IMR-90 (cell line): Measurements from ENCODE around the gene DPP8. TPM values are rescaled to one million over a fixed set of nuclear protein-coding genes. Genes with fewer than 3 reads are reported as not detected.

Experiments used
- ATAC-seq: fragments of 200-7000 bp; cut with Tn5 transposase; 2 replicates; pipeline ENCODE4 v1.9.1; 2020; ENCODE audit warnings: low read depth, mild to moderate bottlenecking, moderate library complexity
- BruUV-seq: library from RNA; stranded (reverse); fragments of 400-500 nt; replicated peaks from 2 replicates; lab custom pipeline; 2021; lab: Mats Ljungman, UMichigan
- CTCF ChIA-PET: fragments of 300-600 bp; formaldehyde crosslinking; extraction: SDS; loops from one replicate; lab custom pipeline; 2021; ENCODE audit warnings: antibody characterized with exemption; lab: Yijun Ruan, JAX
- POLR2A ChIA-PET: fragments of 300-600 bp; sonication (Branson Sonifier 250); formaldehyde crosslinking; loops from one replicate; lab custom pipeline; 2022; ENCODE audit warnings: antibody characterized with exemption; ENCODE audit not compliant: unreplicated experiment; lab: Charles Lee
- DNase-seq: peaks from one replicate; pipeline ENCODE4 v3.0.0; 2013
- H2AFZ ChIP-seq: replicated peaks from 2 replicates; pipeline ENCODE3; 2013; ENCODE audit warnings: low read length, mild to moderate bottlenecking; ENCODE audit not compliant: poor library complexity
- H2AK5ac ChIP-seq: 2 replicates; pipeline ENCODE4 v1.6.1; 2013; ENCODE audit warnings: low read depth, low read length, inconsistent platforms
- H2AK9ac ChIP-seq: replicated peaks from 2 replicates; pipeline ENCODE3; 2013; ENCODE audit warnings: mild to moderate bottlenecking, low read depth, low read length, moderate library complexity; ENCODE audit not compliant: poor library complexity
- H2BK120ac ChIP-seq: 2 replicates; pipeline ENCODE4 v1.6.1; 2013; ENCODE audit warnings: low read depth, low read length, inconsistent platforms
- H2BK15ac ChIP-seq: 3 replicates; pipeline ENCODE4 v1.6.1; 2013; ENCODE audit warnings: low read depth, low read length, inconsistent platforms
- H2BK20ac ChIP-seq: 2 replicates; pipeline ENCODE4 v1.6.1; 2013; ENCODE audit warnings: low read depth, mild to moderate bottlenecking, inconsistent platforms, low read length, moderate library complexity
- H2BK5ac ChIP-seq: 2 replicates; pipeline ENCODE4 v1.6.1; 2013; ENCODE audit warnings: mild to moderate bottlenecking, low read depth, low read length, inconsistent platforms; ENCODE audit not compliant: poor library complexity, severe bottlenecking
- H3K14ac ChIP-seq: replicated peaks from 2 replicates; pipeline ENCODE4 v1.6.1; 2013; ENCODE audit warnings: low read depth, low read length, inconsistent platforms
- H3K18ac ChIP-seq: 2 replicates; pipeline ENCODE4 v1.6.1; 2013; ENCODE audit warnings: low read depth, low read length, control low read depth
- H3K23ac ChIP-seq: 2 replicates; pipeline ENCODE4 v1.6.1; 2013; ENCODE audit warnings: low read depth, low read length, inconsistent platforms
- H3K27ac ChIP-seq: 2 replicates; pipeline ENCODE4 v1.5.1; 2013; ENCODE audit warnings: mild to moderate bottlenecking, control low read depth, low read length; ENCODE audit not compliant: insufficient read depth
- H3K27me3 ChIP-seq: 2 replicates; pipeline ENCODE4 v1.6.1; 2013; ENCODE audit warnings: low read length; ENCODE audit not compliant: control insufficient read depth, insufficient read depth
- H3K36me3 ChIP-seq: 2 replicates; pipeline ENCODE4 v1.6.1; 2013; ENCODE audit warnings: low read length, mixed read lengths; ENCODE audit not compliant: control insufficient read depth, insufficient read depth
- H3K4ac ChIP-seq: 2 replicates; pipeline ENCODE4 v1.6.1; 2013; ENCODE audit warnings: low read depth, low read length, inconsistent platforms
- H3K4me1 ChIP-seq: 2 replicates; pipeline ENCODE4 v1.6.1; 2013; ENCODE audit warnings: low read length, mixed read lengths; ENCODE audit not compliant: control insufficient read depth, insufficient read depth
- H3K4me2 ChIP-seq: 2 replicates; pipeline ENCODE4 v1.6.1; 2013; ENCODE audit warnings: low read depth, mild to moderate bottlenecking, control low read depth, low read length, moderate library complexity
- H3K4me3 ChIP-seq: 2 replicates; pipeline ENCODE4 v1.5.1; 2013; ENCODE audit warnings: low read depth, mild to moderate bottlenecking, control low read depth, low read length, moderate library complexity; ENCODE audit not compliant: insufficient read depth
- H3K56ac ChIP-seq: 2 replicates; pipeline ENCODE4 v1.6.1; 2013; ENCODE audit warnings: low read length, inconsistent platforms; ENCODE audit not compliant: insufficient read depth; ENCODE audit errors: extremely low read depth
- H3K79me1 ChIP-seq, 2 experiments: 2 replicates each; pipeline ENCODE4 v1.6.1; 2013; ENCODE audit warnings: low read length in 2 of 2, inconsistent platforms in 1 of 2, low read depth in 1 of 2
- H3K9ac ChIP-seq: 2 replicates; pipeline ENCODE4 v1.6.1; 2013; ENCODE audit warnings: low read depth, low read length, control low read depth
- H3K9me1 ChIP-seq: 2 replicates; pipeline ENCODE4 v1.6.1; 2013; ENCODE audit warnings: low read length, inconsistent platforms; ENCODE audit not compliant: insufficient read depth
- H3K9me3 ChIP-seq: 2 replicates; pipeline ENCODE4 v1.6.1; 2013; ENCODE audit warnings: low read length; ENCODE audit not compliant: control insufficient read depth, insufficient read depth
- H4K20me1 ChIP-seq: 2 replicates; pipeline ENCODE4 v1.6.1; 2013; ENCODE audit warnings: low read length, inconsistent platforms; ENCODE audit not compliant: insufficient read depth
- H4K5ac ChIP-seq: 2 replicates; pipeline ENCODE4 v1.6.1; 2013; ENCODE audit warnings: mild to moderate bottlenecking, low read depth, low read length, control low read depth
- H4K8ac ChIP-seq, 2 experiments: 2 replicates each; pipeline ENCODE4 v1.6.1; 2013; ENCODE audit warnings: low read depth in 2 of 2, low read length in 2 of 2, control low read depth in 1 of 2, inconsistent platforms in 1 of 2
- H4K91ac ChIP-seq: 2 replicates; pipeline ENCODE4 v1.6.1; 2013; ENCODE audit warnings: low read depth, low read length, inconsistent platforms; ENCODE audit not compliant: insufficient read depth
- BHLHE40 ChIP-seq: fragments of 150-350 bp; IDR thresholded peaks from 2 replicates; pipeline ENCODE4 v1.6.1; 2016; ENCODE audit warnings: mild to moderate bottlenecking, low read depth, low read length
- CEBPB ChIP-seq: IDR thresholded peaks from 2 replicates; pipeline ENCODE4 v1.6.1; 2012; ENCODE audit warnings: low read depth, low read length, improper control_type of control experiment
- ELK1 ChIP-seq: fragments of 150-350 bp; IDR thresholded peaks from 2 replicates; pipeline ENCODE4 v1.6.1; 2016; ENCODE audit warnings: low read depth, mild to moderate bottlenecking, low read length, moderate library complexity, borderline replicate concordance
- FOS ChIP-seq: fragments of 150-350 bp; IDR thresholded peaks from 2 replicates; pipeline ENCODE4 v1.6.1; 2016; ENCODE audit warnings: low read depth, low read length
- MAFK ChIP-seq: IDR thresholded peaks from 2 replicates; pipeline ENCODE4 v1.6.1; 2012; ENCODE audit warnings: low read depth, low read length, improper control_type of control experiment
- MAZ ChIP-seq: IDR thresholded peaks from 2 replicates; pipeline ENCODE4 v1.6.1; 2012; ENCODE audit warnings: low read depth, mild to moderate bottlenecking, low read length, improper control_type of control experiment, moderate library complexity, borderline replicate concordance
- NFE2L2 ChIP-seq: fragments of 150-350 bp; IDR thresholded peaks from 2 replicates; pipeline ENCODE4 v1.6.1; 2016; ENCODE audit warnings: low read depth, mild to moderate bottlenecking, low read length
- RAD21 ChIP-seq: IDR thresholded peaks from 2 replicates; pipeline ENCODE4 v1.6.1; 2012; ENCODE audit warnings: low read length, improper control_type of control experiment
- WGBS, 2 experiments: methylation state at CpG; one replicate each; pipeline versions ENCODE4 v1.1.5 to v1.1.7; 2013; ENCODE audit warnings: missing lambda C conversion rate in 2 of 2; ENCODE audit not compliant: insufficient read length in 1 of 2; ENCODE audit errors: extremely low coverage in 2 of 2; 5-methylcytosine and 5-hydroxymethylcytosine counted together
- dilution Hi-C: fragments of 300-500 bp; cut with HindIII; formaldehyde crosslinking; loops from one replicate; pipeline ENCODE4 v1.14.3; 2018; ENCODE audit warnings: low sequenced_read_pairs; ENCODE audit not compliant: unreplicated experiment
- in situ Hi-C: fragments of 300-500 bp; cut with MboI; formaldehyde crosslinking; loops from 3 replicates; pipeline ENCODE4 v1.14.3; 2019; ENCODE audit warnings: low sequenced_read_pairs, inconsistent platforms, mixed read lengths
- intact Hi-C: fragments of 100-400 bp; cut with micrococcal nuclease; formaldehyde crosslinking; loops from 2 replicates; pipeline ENCODE4 v1.10.0; 2022
- polyA plus RNA-seq, 3 experiments: library from polyadenylated mRNA; depleted of rRNA; stranded (reverse); fragments of >200 nt; gene quantifications; 2 replicates each; pipeline ENCODE4 v1.2.3, GENCODE V29; 2012; ENCODE audit warnings: low replicate concordance in 1 of 3
- total RNA-seq: library from RNA; depleted of rRNA; stranded (reverse); fragments of >200 nt; gene quantifications from 2 replicates; pipeline ENCODE4 v1.2.3, GENCODE V29; 2012

DPP8 gene
- total and polyA plus RNA-seq, 2 of the 4 experiments (the other 2 are of a cell fraction), result 10.7 to 29.4 TPM

- no peak overlapping the region for H3K23ac ChIP-seq
- H2AFZ ChIP-seq, result peak overlapping the region; percentile 49
- DNase-seq (no peak), ATAC-seq (peak; percentile 4; the same call in 1 of the 2 replicates)
- no peaks in the 10 kb centered on the region for H3K79me1 ChIP-seq
- no TSS peak for BruUV-seq
- intact Hi-C loops (no loop called here), in situ Hi-C loops (no loop called here), dilution Hi-C loops (no loop called here)
- H3K36me3 ChIP-seq, result no peaks in the 10 kb centered on the region
- no peak overlapping the region for H3K4me3 ChIP-seq
- no peaks in the 10 kb centered on the region for H3K4me1 ChIP-seq
- H3K14ac ChIP-seq, result no peak overlapping the region
- H3K18ac ChIP-seq, result no peak overlapping the region
- H4K8ac ChIP-seq, result no peak overlapping the region
- 82% methylated on average over 2 of the region's 8 CpGs; no CpG with 5 or more reads in 1 of the 2 experiments for WGBS, 2 experiments
- no peak overlapping the region for H3K56ac ChIP-seq
- no peak overlapping the region for H2BK20ac ChIP-seq
- H2BK15ac ChIP-seq, result no peak overlapping the region
- no peak overlapping the region for H2AK9ac ChIP-seq
- no peak overlapping the region for H2AK5ac ChIP-seq
- H3K9me1 ChIP-seq, result no peaks in the 10 kb centered on the region; the same call in 1 of the 2 replicates
- no peak overlapping the region for H3K27ac ChIP-seq
- TF ChIP-seq FOS (no peak), CEBPB (no peak), RAD21 (no peak), NFE2L2 (no peak), MAZ (no peak), MAFK (no peak), BHLHE40 (no peak), ELK1 (no peak)
- H3K9ac ChIP-seq, result no peak overlapping the region
- H4K20me1 ChIP-seq, result no peaks in the 10 kb centered on the region
- no peak overlapping the region for H2BK5ac ChIP-seq
- no peak overlapping the region for H3K4me2 ChIP-seq
- H4K91ac ChIP-seq, result no peak overlapping the region
- H2BK120ac ChIP-seq, result no peak overlapping the region
- peaks cover 10% of the 10 kb centered on the region; the same call in 1 of the 2 replicates for H3K27me3 ChIP-seq
- H3K4ac ChIP-seq, result no peak overlapping the region
- ChIA-PET POLR2A (no interaction called here), CTCF (interaction anchor here (0.7 to 2.0 kb wide), 7 partner anchors 19 to 309 kb away, joined by 3 to 8 read pairs (median 3); no protein-coding TSS in a partner anchor)
- H3K9me3 ChIP-seq, result no peaks in the 10 kb centered on the region
- H4K5ac ChIP-seq, result no peak overlapping the region
Measured at GRCh38 chr15:65401611-65402240, 115.8 kb downstream of the DPP8 start.
